CD8-positive, alpha-beta memory T cell (primary cell): ENCODE measurements around the gene CACNA1B. TPM values are rescaled to one million over a fixed set of nuclear protein-coding genes. Genes with fewer than 3 reads are reported as not detected.

ENCODE experiments used
- CTCF ChIA-PET: fragments of 350-600 bp; sonication (Branson Sonifier 250); formaldehyde crosslinking; loops from one replicate; lab custom pipeline; 2021; ENCODE audit warnings: antibody characterized with exemption; lab: Charles Lee
- POLR2A ChIA-PET: fragments of 350-600 bp; sonication (Branson Sonifier 250); formaldehyde crosslinking; loops from one replicate; lab custom pipeline; 2021; ENCODE audit warnings: antibody characterized with exemption; lab: Charles Lee
- DNase-seq, 5 donors: peaks; one replicate each; pipeline versions ENCODE4 v3.0.0 to v3.0.0-alpha.2; 2020 to 2022; ENCODE audit warnings: mixed read lengths in 1 of 5
- H3K27ac ChIP-seq: one replicate; pipeline ENCODE4 v1.7.0; 2013; ENCODE audit warnings: low read depth, mild to moderate bottlenecking, low read length, moderate library complexity
- H3K27me3 ChIP-seq: 2 replicates; pipeline ENCODE4 v1.7.0; 2013; ENCODE audit warnings: low read length, mild to moderate bottlenecking; ENCODE audit not compliant: insufficient read depth, poor library complexity, severe bottlenecking
- H3K36me3 ChIP-seq: 2 replicates; pipeline ENCODE4 v1.7.0; 2013; ENCODE audit warnings: mild to moderate bottlenecking, low read length, moderate library complexity; ENCODE audit not compliant: insufficient read depth
- H3K4me1 ChIP-seq: 2 replicates; pipeline ENCODE4 v1.7.0; 2013; ENCODE audit warnings: mild to moderate bottlenecking, low read length, moderate library complexity; ENCODE audit not compliant: insufficient read depth
- H3K4me3 ChIP-seq: 2 replicates; pipeline ENCODE4 v1.7.0; 2013; ENCODE audit warnings: mild to moderate bottlenecking, low read length
- H3K9me3 ChIP-seq: 2 replicates; pipeline ENCODE4 v1.7.0; 2013; ENCODE audit warnings: mild to moderate bottlenecking, low read length
- H3K27ac Mint-ChIP-seq, 8 donors: one replicate each; pipeline ENCODE4 v1.8.0; 2020 to 2021; ENCODE audit warnings: mixed read lengths in 8 of 8, mild to moderate bottlenecking in 6 of 8, inconsistent platforms in 3 of 8, moderate library complexity in 3 of 8
- H3K27me3 Mint-ChIP-seq, 2 donors: one replicate each; pipeline ENCODE4 v1.8.0; 2020 to 2021; ENCODE audit warnings: mixed read lengths in 2 of 2, mild to moderate bottlenecking in 1 of 2, moderate library complexity in 1 of 2
- H3K36me3 Mint-ChIP-seq, 3 donors: one replicate each; pipeline ENCODE4 v1.8.0; 2020 to 2021; ENCODE audit warnings: mixed read lengths in 3 of 3, inconsistent platforms in 1 of 3, mild to moderate bottlenecking in 1 of 3
- H3K4me1 Mint-ChIP-seq, 3 donors: one replicate each; pipeline ENCODE4 v1.8.0; 2020 to 2021; ENCODE audit warnings: mixed read lengths in 3 of 3, inconsistent platforms in 1 of 3, mild to moderate bottlenecking in 1 of 3
- H3K4me3 Mint-ChIP-seq, 7 donors: one replicate each; pipeline ENCODE4 v1.8.0; 2020 to 2021; ENCODE audit warnings: mixed read lengths in 7 of 7, mild to moderate bottlenecking in 6 of 7, moderate library complexity in 4 of 7, inconsistent platforms in 2 of 7
- H3K9me3 Mint-ChIP-seq, 5 donors: one replicate each; pipeline ENCODE4 v1.8.0; 2020 to 2022; ENCODE audit warnings: mixed read lengths in 5 of 5, mild to moderate bottlenecking in 3 of 5, moderate library complexity in 2 of 5, inconsistent platforms in 1 of 5
- polyA plus RNA-seq: library from polyadenylated mRNA; unstranded; fragments of 300-500 nt; fragmentation: Illumina TruSeq; gene quantifications from one replicate; pipeline ENCODE4 v1.2.3, GENCODE V29; 2021
- total RNA-seq, 2 experiments: library from RNA; stranded (reverse); gene quantifications; one replicate each; pipeline ENCODE4 v1.2.3, GENCODE V29; 2021

Gene CACNA1B
- total and polyA plus RNA-seq, 3 experiments from 2014 or later, result not detected

GRCh38 chr9:137987244-137988030, 109.9 kb downstream of the CACNA1B start:
- ChIA-PET POLR2A (no interaction called here), CTCF (interaction anchor here (1.0 kb wide), 1 partner anchor 17 kb away, joined by 3 read pairs; no protein-coding TSS in a partner anchor)
- no peak overlapping the region for H3K4me3 Mint-ChIP-seq
- H3K36me3 ChIP-seq, result no peaks in the 10 kb centered on the region
- peaks cover 4% of the 10 kb centered on the region for H3K27me3 ChIP-seq
- H3K4me1 ChIP-seq, result no peaks in the 10 kb centered on the region
- no peaks in the 10 kb centered on the region for H3K9me3 ChIP-seq
- H3K4me1 Mint-ChIP-seq, result no peaks in the 10 kb centered on the region
- H3K27me3 Mint-ChIP-seq, result peaks cover 29 to 82% of the 10 kb centered on the region in 2 donors
- DNase-seq, result no peak
- no peak overlapping the region for H3K27ac Mint-ChIP-seq
- no peaks in the 10 kb centered on the region for H3K36me3 Mint-ChIP-seq
- H3K9me3 Mint-ChIP-seq, result peaks cover 0 to 2% (median 0%) of the 10 kb centered on the region in 5 donors
- no peak overlapping the region for H3K4me3 ChIP-seq
- no peak overlapping the region for H3K27ac ChIP-seq

DNA sequence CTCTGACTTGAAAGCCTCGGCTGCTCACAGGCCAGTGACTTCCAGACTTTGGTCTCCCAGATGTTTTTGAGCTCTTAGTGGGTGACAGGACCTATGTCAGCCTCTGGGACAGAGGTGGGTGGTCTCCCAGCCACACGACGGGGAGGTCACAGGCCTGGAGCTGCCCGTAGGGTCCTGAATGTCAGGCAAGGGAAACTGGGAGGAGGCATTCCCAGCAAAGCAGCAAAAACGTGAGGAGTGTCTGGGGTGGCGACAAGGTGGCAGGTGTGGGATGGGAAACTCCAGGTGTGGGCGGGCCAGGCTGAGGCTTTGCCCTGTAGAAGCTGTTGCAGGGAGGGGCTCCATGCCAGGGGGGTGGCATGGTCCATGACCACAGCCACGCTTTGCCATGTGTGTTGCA, 110.5 kb downstream of the CACNA1B start:
- H3K9me3 ChIP-seq, result no peaks in the 10 kb centered on the region
- DNase-seq, result no peak
- H3K4me3 ChIP-seq, result no peak overlapping the region
- POLR2A ChIA-PET, result no interaction called here
- Mint-ChIP-seq H3K36me3 (no peaks in the 10 kb centered on the region), H3K9me3 (peaks cover 0 to 2% (median 0%) of the 10 kb centered on the region in 5 donors), H3K27ac (no peak overlapping the region), H3K4me1 (no peaks in the 10 kb centered on the region), H3K4me3 (no peak overlapping the region), H3K27me3 (peaks cover 29 to 81% of the 10 kb centered on the region in 2 donors)
- H3K4me1 ChIP-seq, result no peaks in the 10 kb centered on the region
- H3K36me3 ChIP-seq, result no peaks in the 10 kb centered on the region
- no peak overlapping the region for H3K27ac ChIP-seq
- CTCF ChIA-PET, result no interaction called here
- peaks cover 4% of the 10 kb centered on the region for H3K27me3 ChIP-seq

DNA sequence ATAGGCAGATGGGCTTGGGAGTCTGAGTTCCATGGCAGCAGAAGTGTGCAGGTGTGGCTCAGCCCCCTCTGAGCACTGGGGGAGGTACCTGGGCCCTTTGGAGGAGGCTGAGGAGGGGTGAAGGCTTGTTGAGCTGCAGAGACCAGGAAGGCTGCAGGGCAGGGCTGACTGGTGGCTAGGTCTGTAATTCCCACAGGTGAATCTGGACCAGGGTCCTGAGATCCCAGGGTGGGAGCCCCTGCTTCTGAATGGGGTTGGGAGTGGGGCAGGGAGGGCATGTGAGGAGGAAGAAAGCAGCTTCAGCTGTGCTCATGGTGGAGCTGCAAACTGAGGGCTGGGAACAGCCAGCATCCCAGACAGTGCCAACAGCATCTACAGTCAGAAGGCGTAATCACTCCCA, 111.1 kb downstream of the CACNA1B start:
- POLR2A ChIA-PET, result no interaction called here
- DNase-seq, result no peak
- Mint-ChIP-seq H3K9me3 (peaks cover 0 to 2% (median 0%) of the 10 kb centered on the region in 5 donors), H3K4me3 (no peak overlapping the region), H3K4me1 (no peaks in the 10 kb centered on the region), H3K36me3 (no peaks in the 10 kb centered on the region), H3K27ac (no peak overlapping the region), H3K27me3 (peaks cover 34 to 80% of the 10 kb centered on the region in 2 donors)
- no peaks in the 10 kb centered on the region for H3K36me3 ChIP-seq
- CTCF ChIA-PET, result no interaction called here
- H3K4me3 ChIP-seq, result no peak overlapping the region
- H3K9me3 ChIP-seq, result no peaks in the 10 kb centered on the region
- H3K27ac ChIP-seq, result no peak overlapping the region
- no peaks in the 10 kb centered on the region for H3K4me1 ChIP-seq
- H3K27me3 ChIP-seq, result peaks cover 4% of the 10 kb centered on the region

DNA sequence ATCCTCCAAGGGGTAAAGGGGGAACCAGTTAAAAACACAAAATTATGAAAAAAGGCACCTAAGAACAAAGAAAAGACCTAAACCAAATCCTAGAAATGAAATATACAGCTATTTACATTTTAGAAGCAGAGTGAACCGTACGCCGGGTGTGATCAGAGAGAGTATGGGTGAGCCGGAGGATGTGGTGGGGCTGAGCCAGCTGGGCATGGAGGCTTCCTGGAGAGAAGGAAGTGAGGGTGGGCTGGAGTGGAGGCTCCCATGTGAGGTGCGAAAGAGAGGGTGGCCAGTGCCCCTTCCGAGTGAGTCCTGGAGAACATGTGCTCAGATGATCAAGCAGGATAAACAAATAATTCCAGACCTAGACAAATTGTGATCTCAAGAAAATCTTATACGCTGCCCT, 111.6 kb downstream of the CACNA1B start:
- DNase-seq, result no peak
- no peaks in the 10 kb centered on the region for H3K36me3 ChIP-seq
- H3K4me3 Mint-ChIP-seq, result no peak overlapping the region
- H3K9me3 ChIP-seq, result no peaks in the 10 kb centered on the region
- peaks cover 0 to 2% (median 0%) of the 10 kb centered on the region in 5 donors for H3K9me3 Mint-ChIP-seq
- no peaks in the 10 kb centered on the region for H3K4me1 Mint-ChIP-seq
- H3K4me1 ChIP-seq, result no peaks in the 10 kb centered on the region
- no peak overlapping the region for H3K27ac Mint-ChIP-seq
- ChIA-PET CTCF (no interaction called here), POLR2A (no interaction called here)
- H3K27ac ChIP-seq, result no peak overlapping the region
- no peak overlapping the region for H3K4me3 ChIP-seq
- peaks cover 4% of the 10 kb centered on the region for H3K27me3 ChIP-seq
- H3K36me3 Mint-ChIP-seq, result no peaks in the 10 kb centered on the region
- peaks cover 33 to 84% of the 10 kb centered on the region in 2 donors for H3K27me3 Mint-ChIP-seq

- Mint-ChIP-seq H3K9me3 (peaks cover 0 to 2% (median 0%) of the 10 kb centered on the region in 5 donors), H3K27me3 (peaks cover 32 to 83% of the 10 kb centered on the region in 2 donors), H3K36me3 (no peaks in the 10 kb centered on the region), H3K4me1 (no peaks in the 10 kb centered on the region), H3K4me3 (no peak overlapping the region), H3K27ac (no peak overlapping the region)
- CTCF ChIA-PET, result no interaction called here
- no peak overlapping the region for H3K27ac ChIP-seq
- H3K27me3 ChIP-seq, result peaks cover 4% of the 10 kb centered on the region
- no peaks in the 10 kb centered on the region for H3K9me3 ChIP-seq
- POLR2A ChIA-PET, result no interaction called here
- H3K4me3 ChIP-seq, result no peak overlapping the region
- H3K4me1 ChIP-seq, result no peaks in the 10 kb centered on the region
- DNase-seq, result no peak
- H3K36me3 ChIP-seq, result no peaks in the 10 kb centered on the region
Measured at GRCh38 chr9:137989999-137990715, 112.6 kb downstream of the CACNA1B start.

DNA sequence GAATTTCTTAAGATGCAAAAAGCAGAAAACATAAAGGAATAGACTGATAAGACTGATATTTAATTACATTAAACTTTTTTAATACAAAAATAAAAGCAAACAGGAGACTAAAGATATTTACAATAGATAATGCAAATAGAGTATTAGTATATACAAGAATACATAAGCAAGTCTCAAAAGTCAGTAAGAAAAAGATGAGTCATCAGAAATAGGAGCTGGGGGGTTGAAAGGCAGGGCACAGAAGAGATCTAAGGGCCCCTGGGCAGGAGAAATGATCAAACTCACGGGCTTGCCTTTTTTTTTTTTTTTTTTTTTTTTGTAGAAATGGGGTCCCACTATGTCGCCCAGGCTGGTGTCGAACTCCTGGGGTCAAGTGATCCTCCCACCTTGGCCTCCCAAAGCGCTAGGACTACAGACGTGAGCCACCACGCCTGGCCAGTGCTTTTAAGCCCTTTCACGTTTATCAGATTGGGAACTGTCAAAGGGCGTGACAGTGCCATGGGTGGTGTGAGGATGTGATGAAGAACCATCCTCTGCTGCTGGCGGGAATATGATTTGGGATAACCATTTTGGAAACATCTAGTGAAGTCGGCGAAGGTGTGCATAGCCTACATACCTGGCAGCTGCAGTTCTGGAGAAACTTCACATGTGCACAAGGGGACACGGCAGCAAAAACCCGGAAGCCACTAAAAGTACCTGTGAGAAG, 126.1 kb downstream of the CACNA1B start:
- no peaks in the 10 kb centered on the region for H3K36me3 Mint-ChIP-seq
- CTCF ChIA-PET, result interaction anchor here (1.0 kb wide), 1 partner anchor 9 kb away, joined by 3 read pairs; no protein-coding TSS in a partner anchor
- H3K27ac Mint-ChIP-seq, result no peak overlapping the region
- no peak overlapping the region for H3K4me3 Mint-ChIP-seq
- no peaks in the 10 kb centered on the region for H3K36me3 ChIP-seq
- H3K27me3 Mint-ChIP-seq, result peaks cover 8 to 24% of the 10 kb centered on the region in 2 donors
- H3K9me3 ChIP-seq, result no peaks in the 10 kb centered on the region
- H3K9me3 Mint-ChIP-seq, result no peaks in the 10 kb centered on the region
- H3K4me1 Mint-ChIP-seq, result no peaks in the 10 kb centered on the region
- H3K4me1 ChIP-seq, result no peaks in the 10 kb centered on the region
- H3K27me3 ChIP-seq, result no peaks in the 10 kb centered on the region
- DNase-seq, result no peak
- H3K27ac ChIP-seq, result no peak overlapping the region
- no peak overlapping the region for H3K4me3 ChIP-seq
- POLR2A ChIA-PET, result no interaction called here

GRCh38 chr9:138006576-138007233, 129.1 kb downstream of the CACNA1B start:
- Histone ChIP-seq H3K9me3 (no peaks in the 10 kb centered on the region), H3K27ac (no peak overlapping the region), H3K4me1 (no peaks in the 10 kb centered on the region), H3K27me3 (no peaks in the 10 kb centered on the region), H3K4me3 (no peak overlapping the region), H3K36me3 (no peaks in the 10 kb centered on the region)
- Mint-ChIP-seq H3K27ac (no peak overlapping the region), H3K36me3 (no peaks in the 10 kb centered on the region), H3K27me3 (peaks cover 4 to 9% of the 10 kb centered on the region in 2 donors), H3K4me1 (no peaks in the 10 kb centered on the region), H3K4me3 (no peak overlapping the region), H3K9me3 (no peaks in the 10 kb centered on the region)
- no peak for DNase-seq
- ChIA-PET CTCF (no interaction called here), POLR2A (no interaction called here)
